HCT116 (cell line): Measurements from ENCODE around the gene PRDM2. TPM values are rescaled to one million over a fixed set of nuclear protein-coding genes. Genes with fewer than 3 reads are reported as not detected.

Source experiments
- ATAC-seq: fragments of 200-7000 bp; cut with Tn5 transposase; 2 replicates; pipeline ENCODE4 v1.9.1; 2020; ENCODE audit warnings: mild to moderate bottlenecking, moderate library complexity
- BruUV-seq: library from RNA; stranded (reverse); fragments of 400-500 nt; replicated peaks from 2 replicates; lab custom pipeline; 2021; lab: Mats Ljungman, UMichigan
- CTCF ChIA-PET: fragments of 300-600 bp; sonication (Branson Sonifier 250); formaldehyde crosslinking; loops from one replicate; lab custom pipeline; 2021; ENCODE audit warnings: antibody characterized with exemption; lab: Charles Lee
- POLR2A ChIA-PET: fragments of 300-600, 350-600 bp; sonication (Branson Sonifier 250); formaldehyde crosslinking; loops from one replicate; lab custom pipeline; 2021; ENCODE audit warnings: antibody characterized with exemption; lab: Charles Lee
- RAD21 ChIA-PET, 2 experiments: fragments of 300-600 bp; sonication (Branson Sonifier 250); formaldehyde crosslinking; loops; one replicate each; lab custom pipeline; 2023; ENCODE audit warnings: low total read pairs in 2 of 2; ENCODE audit not compliant: uncharacterized antibody in 2 of 2, unreplicated experiment in 2 of 2, low non-redundant PET in 1 of 2; lab: Charles Lee
- DNase-seq: peaks from one replicate; pipeline ENCODE4 v3.0.0-alpha.2; 2010; ENCODE audit warnings: low read depth, low spot score
- H2AFZ ChIP-seq: fragments of 200-600 bp; shearing (Covaris generic), sonication (generic); 2 replicates; pipeline ENCODE4 v1.6.1; 2017; ENCODE audit warnings: low read depth, mixed run types, mixed read lengths, antibody characterized with exemption, low read length; ENCODE audit not compliant: poor library complexity, severe bottlenecking
- H3K27ac ChIP-seq: 2 replicates; pipeline ENCODE4 v1.5.1; 2012; ENCODE audit warnings: low read depth, low read length
- H3K27me3 ChIP-seq: fragments of 200-600 bp; sonication (generic); 2 replicates; pipeline ENCODE4 v1.6.1; 2016; ENCODE audit warnings: mixed run types, low read length, mixed read lengths; ENCODE audit not compliant: insufficient read depth
- H3K36me3 ChIP-seq, 2 experiments: fragments of 200-500 bp in 1 of 2; fragments of 200-600 bp in 1 of 2; sonication (Bioruptor generic) in 1 of 2; sonication (generic) in 1 of 2; 2 replicates each; pipeline versions ENCODE4 v1.5.1 to v1.6.1; 2014 to 2016; ENCODE audit warnings: low read length in 2 of 2, inconsistent platforms in 1 of 2, mixed read lengths in 1 of 2, mixed run types in 1 of 2; ENCODE audit not compliant: insufficient read depth in 2 of 2, control insufficient read depth in 1 of 2
- H3K4me1 ChIP-seq, 2 experiments: fragments of 200-600 bp in 1 of 2; sonication (generic) in 1 of 2; 2 replicates each; pipeline versions ENCODE4 v1.5.1 to v1.6.1; 2012 to 2017; ENCODE audit warnings: low read length in 2 of 2, inconsistent platforms in 1 of 2, mild to moderate bottlenecking in 1 of 2, mixed read lengths in 1 of 2, mixed run types in 1 of 2, moderate library complexity in 1 of 2; ENCODE audit not compliant: insufficient read depth in 2 of 2, control insufficient read depth in 1 of 2
- H3K4me2 ChIP-seq: fragments of 200-600 bp; sonication (generic); 2 replicates; pipeline ENCODE4 v1.6.1; 2017; ENCODE audit warnings: mixed run types, low read length, mixed read lengths
- H3K4me3 ChIP-seq, 2 experiments: fragments of 200-600 bp in 1 of 2; sonication (generic) in 1 of 2; replicated peaks in 1 of 2; 2 replicates each; pipeline ENCODE4 v1.5.1; 2011 to 2016; ENCODE audit warnings: low read length in 2 of 2, control low read depth in 1 of 2, low read depth in 1 of 2, mild to moderate bottlenecking in 1 of 2, mixed read lengths in 1 of 2, mixed run types in 1 of 2
- H3K79me2 ChIP-seq: fragments of 200-600 bp; sonication (generic); 2 replicates; pipeline ENCODE4 v1.6.1; 2017; ENCODE audit warnings: mild to moderate bottlenecking, mixed run types, low read length, moderate library complexity, mixed read lengths; ENCODE audit not compliant: insufficient read depth
- H3K9ac ChIP-seq: fragments of 200-600 bp; sonication (generic); 2 replicates; pipeline ENCODE4 v1.6.1; 2016; ENCODE audit warnings: low read length, mixed read lengths
- H3K9me2 ChIP-seq: fragments of 200-600 bp; sonication (generic), shearing (Covaris generic); 2 replicates; pipeline ENCODE4 v1.6.1; 2017; ENCODE audit warnings: mixed run types, mild to moderate bottlenecking, moderate library complexity; ENCODE audit not compliant: insufficient read depth
- H3K9me3 ChIP-seq, 2 experiments: fragments of 200-500 bp in 1 of 2; fragments of 200-600 bp in 1 of 2; sonication (Bioruptor generic) in 1 of 2; sonication (generic) in 1 of 2; 2 replicates each; pipeline ENCODE4 v1.6.1; 2014 to 2017; ENCODE audit warnings: low read length in 2 of 2, mixed read lengths in 2 of 2, inconsistent platforms in 1 of 2, low read depth in 1 of 2, mild to moderate bottlenecking in 1 of 2, mixed run types in 1 of 2, moderate library complexity in 1 of 2; ENCODE audit not compliant: control insufficient read depth in 1 of 2, insufficient read depth in 1 of 2
- H4K20me1 ChIP-seq: fragments of 200-600 bp; sonication (generic), shearing (Covaris generic); 2 replicates; pipeline ENCODE4 v1.6.1; 2017; ENCODE audit warnings: mixed run types, mild to moderate bottlenecking, moderate library complexity; ENCODE audit not compliant: insufficient read depth
- ATF3 ChIP-seq: IDR thresholded peaks from 2 replicates; pipeline ENCODE4 v1.6.1; 2012
- CBX3 ChIP-seq: IDR thresholded peaks from 2 replicates; pipeline ENCODE4 v1.6.1; 2012; ENCODE audit warnings: low read depth
- CEBPB ChIP-seq: IDR thresholded peaks from 2 replicates; pipeline ENCODE4 v1.6.1; 2012; ENCODE audit warnings: low read depth
- EGR1 ChIP-seq: IDR thresholded peaks from 2 replicates; pipeline ENCODE4 v1.6.1; 2012; ENCODE audit warnings: low read depth
- FOSL1 ChIP-seq: IDR thresholded peaks from 2 replicates; pipeline ENCODE4 v1.6.1; 2012; ENCODE audit warnings: low read depth
- MAX ChIP-seq: IDR thresholded peaks from 2 replicates; pipeline ENCODE4 v1.6.1; 2012
- POLR2A ChIP-seq: IDR thresholded peaks from 2 replicates; pipeline ENCODE4 v1.7.0; 2011; ENCODE audit warnings: borderline replicate concordance; ENCODE audit not compliant: insufficient read depth, insufficient read length; ENCODE audit errors: extremely low read depth
- POLR2AphosphoS5 ChIP-seq: IDR thresholded peaks from 2 replicates; pipeline ENCODE4 v1.6.1; 2011; ENCODE audit warnings: mild to moderate bottlenecking, low read depth, low read length, moderate library complexity
- RAD21 ChIP-seq: IDR thresholded peaks from 2 replicates; pipeline ENCODE4 v1.6.1; 2012; ENCODE audit warnings: low read depth, mild to moderate bottlenecking
- REST ChIP-seq: IDR thresholded peaks from 2 replicates; pipeline ENCODE4 v1.6.1; 2012; ENCODE audit warnings: low read depth
- SIN3A ChIP-seq: IDR thresholded peaks from 2 replicates; pipeline ENCODE4 v1.6.1; 2012; ENCODE audit warnings: low read depth
- SP1 ChIP-seq: IDR thresholded peaks from 2 replicates; pipeline ENCODE4 v1.6.1; 2012; ENCODE audit warnings: low read depth
- SRF ChIP-seq: IDR thresholded peaks from 2 replicates; pipeline ENCODE4 v1.6.1; 2012; ENCODE audit warnings: low read depth
- intact Hi-C: fragments of 100-400 bp; cut with micrococcal nuclease; formaldehyde crosslinking; loops from 2 replicates; pipeline ENCODE4 v1.10.0; 2022
- total RNA-seq: library from RNA; stranded (reverse); gene quantifications from one replicate; pipeline ENCODE4 v1.2.1, GENCODE V29; 2021; ENCODE audit not compliant: unreplicated experiment
- TF ChIP-seq, protein P1 (sequence below): IDR thresholded peaks from 2 replicates; pipeline ENCODE4 v1.6.1; 2011; ENCODE audit warnings: mild to moderate bottlenecking, low read length, moderate library complexity; ENCODE audit not compliant: insufficient replicate concordance; ENCODE audit errors: extremely low read depth

The PRDM2 gene
- total RNA-seq, 1 experiment from 2014 or later, result 17.3 TPM

GRCh38 chr1:13781907-13782633 is 82.1 kb downstream of the PRDM2 start:
- no peaks in the 10 kb centered on the region for H3K9me3 ChIP-seq
- H2AFZ ChIP-seq, result no peak overlapping the region
- CTCF ChIA-PET, result no interaction called here
- H3K4me3 ChIP-seq, result no peak overlapping the region
- H3K4me1 ChIP-seq, result no peaks in the 10 kb centered on the region
- no peaks in the 10 kb centered on the region for H3K27me3 ChIP-seq
- BruUV-seq, result no TSS peak
- no peak overlapping the region for H3K9ac ChIP-seq
- H4K20me1 ChIP-seq, result no peaks in the 10 kb centered on the region
- no peak for ATAC-seq
- TF ChIP-seq SRF, result no peak
- no peak for TF ChIP-seq POLR2AphosphoS5
- TF ChIP-seq EGR1, result no peak
- TF ChIP-seq REST, result no peak
- no peak for TF ChIP-seq SIN3A
- TF ChIP-seq CBX3, result no peak
- TF ChIP-seq MAX, result no peak
- no peak for TF ChIP-seq POLR2A
- no peak for TF ChIP-seq FOSL1
- TF ChIP-seq RAD21, result no peak
- no peak for TF ChIP-seq CEBPB
- TF ChIP-seq SP1, result no peak
- TF ChIP-seq ATF3, result no peak
- TF ChIP-seq, protein P1, sequence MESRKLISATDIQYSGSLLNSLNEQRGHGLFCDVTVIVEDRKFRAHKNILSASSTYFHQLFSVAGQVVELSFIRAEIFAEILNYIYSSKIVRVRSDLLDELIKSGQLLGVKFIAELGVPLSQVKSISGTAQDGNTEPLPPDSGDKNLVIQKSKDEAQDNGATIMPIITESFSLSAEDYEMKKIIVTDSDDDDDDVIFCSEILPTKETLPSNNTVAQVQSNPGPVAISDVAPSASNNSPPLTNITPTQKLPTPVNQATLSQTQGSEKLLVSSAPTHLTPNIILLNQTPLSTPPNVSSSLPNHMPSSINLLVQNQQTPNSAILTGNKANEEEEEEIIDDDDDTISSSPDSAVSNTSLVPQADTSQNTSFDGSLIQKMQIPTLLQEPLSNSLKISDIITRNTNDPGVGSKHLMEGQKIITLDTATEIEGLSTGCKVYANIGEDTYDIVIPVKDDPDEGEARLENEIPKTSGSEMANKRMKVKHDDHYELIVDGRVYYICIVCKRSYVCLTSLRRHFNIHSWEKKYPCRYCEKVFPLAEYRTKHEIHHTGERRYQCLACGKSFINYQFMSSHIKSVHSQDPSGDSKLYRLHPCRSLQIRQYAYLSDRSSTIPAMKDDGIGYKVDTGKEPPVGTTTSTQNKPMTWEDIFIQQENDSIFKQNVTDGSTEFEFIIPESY, result no peak
- DNase-seq, result no peak
- no peak overlapping the region for H3K27ac ChIP-seq
- no peaks in the 10 kb centered on the region for H3K9me2 ChIP-seq
- intact Hi-C loops, result no loop called here
- POLR2A ChIA-PET, result no interaction called here
- no peak overlapping the region for H3K4me2 ChIP-seq
- H3K36me3 ChIP-seq, result peaks cover 11 to 16% of the 10 kb centered on the region in 2 experiments; a peak in 2 of 4 replicates
- peaks cover 40% of the 10 kb centered on the region for H3K79me2 ChIP-seq
- RAD21 ChIA-PET, result no interaction called here
